ENCODE results near the gene WWC1.

Gene WWC1

DNA sequence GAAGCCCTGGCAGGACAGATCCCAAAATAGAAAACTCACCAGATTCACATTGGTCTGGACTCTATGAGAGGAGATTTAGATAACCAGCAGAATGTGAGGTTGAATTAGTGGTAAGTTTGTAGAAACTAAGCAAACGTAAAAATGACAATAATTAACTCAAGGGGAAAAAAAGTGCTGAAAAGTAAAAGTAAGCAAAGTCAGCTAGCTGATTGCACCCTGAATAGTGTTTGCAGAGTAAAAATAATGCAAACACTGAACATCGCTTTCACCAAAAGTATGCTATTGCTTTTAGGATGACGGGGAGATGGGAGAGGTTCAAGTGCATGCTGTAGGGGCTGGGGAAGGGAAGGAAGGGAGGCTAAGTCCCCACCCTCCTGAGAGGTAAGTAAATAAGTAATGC lies 102.3 kb downstream of the WWC1 start:
- no peaks in the 10 kb centered on the region for H3K79me2 ChIP-seq (ENCODE audit: low read length)
- H3K9me3 ChIP-seq (replicated peaks; ENCODE audit: insufficient read depth, low read length), result no peaks in the 10 kb centered on the region
- H3K27ac ChIP-seq (ENCODE audit: low read length), result no peak overlapping the region
- H3K4me2 ChIP-seq (ENCODE audit: low read depth, low read length), result no peak overlapping the region
- TF ChIP-seq, protein P1, sequence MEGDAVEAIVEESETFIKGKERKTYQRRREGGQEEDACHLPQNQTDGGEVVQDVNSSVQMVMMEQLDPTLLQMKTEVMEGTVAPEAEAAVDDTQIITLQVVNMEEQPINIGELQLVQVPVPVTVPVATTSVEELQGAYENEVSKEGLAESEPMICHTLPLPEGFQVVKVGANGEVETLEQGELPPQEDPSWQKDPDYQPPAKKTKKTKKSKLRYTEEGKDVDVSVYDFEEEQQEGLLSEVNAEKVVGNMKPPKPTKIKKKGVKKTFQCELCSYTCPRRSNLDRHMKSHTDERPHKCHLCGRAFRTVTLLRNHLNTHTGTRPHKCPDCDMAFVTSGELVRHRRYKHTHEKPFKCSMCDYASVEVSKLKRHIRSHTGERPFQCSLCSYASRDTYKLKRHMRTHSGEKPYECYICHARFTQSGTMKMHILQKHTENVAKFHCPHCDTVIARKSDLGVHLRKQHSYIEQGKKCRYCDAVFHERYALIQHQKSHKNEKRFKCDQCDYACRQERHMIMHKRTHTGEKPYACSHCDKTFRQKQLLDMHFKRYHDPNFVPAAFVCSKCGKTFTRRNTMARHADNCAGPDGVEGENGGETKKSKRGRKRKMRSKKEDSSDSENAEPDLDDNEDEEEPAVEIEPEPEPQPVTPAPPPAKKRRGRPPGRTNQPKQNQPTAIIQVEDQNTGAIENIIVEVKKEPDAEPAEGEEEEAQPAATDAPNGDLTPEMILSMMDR (IDR thresholded peaks at IDR 0.05; ENCODE audit: low read length), result no peak
- no peak for TF ChIP-seq EZH2phosphoT487 (IDR thresholded peaks at IDR 0.05; ENCODE audit: low read length)
- no peak for TF ChIP-seq EZH2 (optimal IDR thresholded peaks at IDR 0.05; ENCODE audit: low read depth, low read length)
- H3K9ac ChIP-seq (ENCODE audit: low read length), result no peak overlapping the region
- H3K27me3 ChIP-seq (replicated peaks; ENCODE audit: insufficient read depth, low read length), result no peaks in the 10 kb centered on the region
- no peak overlapping the region for H2AFZ ChIP-seq (ENCODE audit: low read length)
- no peak for DNase-seq
- H3F3A ChIP-seq (ENCODE audit: insufficient read depth, low read length), result no peaks in the 10 kb centered on the region
- no peaks in the 10 kb centered on the region for H3K36me3 ChIP-seq (replicated peaks; ENCODE audit: insufficient read depth, low read length)
- H4K20me1 ChIP-seq (ENCODE audit: insufficient read depth, low read length), result no peaks in the 10 kb centered on the region
- H3K4me3 ChIP-seq (ENCODE audit: low read length), result no peak overlapping the region
- no peaks in the 10 kb centered on the region for H3K9me2 ChIP-seq (replicated peaks; ENCODE audit: insufficient read depth, low read length)
- no peaks in the 10 kb centered on the region for H3K4me1 ChIP-seq (ENCODE audit: low read length)

DNA sequence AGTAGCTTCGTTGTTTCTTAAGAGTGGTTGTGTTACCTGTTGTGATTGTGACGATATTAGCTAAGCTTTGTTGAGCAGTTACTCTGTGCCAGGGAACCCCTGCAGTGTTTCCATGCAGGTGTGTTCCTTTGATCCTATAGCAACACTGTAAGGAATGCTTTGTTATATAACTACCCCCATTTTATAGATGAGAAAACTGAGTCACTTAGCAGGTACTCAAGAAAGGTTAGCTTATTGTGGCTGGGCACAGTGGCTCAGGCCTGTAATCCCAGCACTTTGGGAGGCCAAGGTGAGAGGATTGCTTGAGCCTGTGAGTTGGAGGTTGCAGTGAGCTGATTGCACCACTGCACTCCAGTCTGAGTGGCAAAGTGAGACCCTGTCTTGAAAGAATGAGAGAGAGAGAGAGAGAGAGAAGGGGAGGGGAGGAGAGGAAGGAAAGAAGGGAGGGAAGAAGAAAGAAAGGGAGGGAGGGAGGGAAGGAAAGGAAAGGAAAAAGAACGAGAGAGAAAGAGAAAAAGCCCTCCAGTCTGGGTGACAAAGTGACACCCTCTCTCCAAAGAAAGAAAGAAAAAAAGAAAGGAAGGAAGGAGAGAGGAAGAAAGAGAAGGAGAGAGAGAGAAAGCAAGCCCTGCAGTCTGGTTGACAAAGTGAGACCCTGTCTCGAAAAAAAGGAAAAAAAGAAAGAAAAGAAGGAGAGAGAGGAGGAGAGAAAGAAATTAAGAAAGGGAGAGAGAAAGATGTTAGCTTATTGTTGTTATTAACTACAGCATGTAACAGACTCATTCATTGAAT lies 109.2 kb downstream of the WWC1 start:
- Histone ChIP-seq H4K20me1 (ENCODE audit: insufficient read depth, low read length) (no peaks in the 10 kb centered on the region), H3F3A (ENCODE audit: insufficient read depth, low read length) (no peaks in the 10 kb centered on the region), H3K4me3 (ENCODE audit: low read length) (no peak overlapping the region), H3K36me3 (replicated peaks; ENCODE audit: insufficient read depth, low read length) (no peaks in the 10 kb centered on the region), H2AFZ (ENCODE audit: low read length) (no peak overlapping the region), H3K9me3 (replicated peaks; ENCODE audit: insufficient read depth, low read length) (no peaks in the 10 kb centered on the region), H3K4me1 (ENCODE audit: low read length) (no peaks in the 10 kb centered on the region), H3K27ac (ENCODE audit: low read length) (no peak overlapping the region), H3K9ac (ENCODE audit: low read length) (no peak overlapping the region), H3K27me3 (replicated peaks; ENCODE audit: insufficient read depth, low read length) (no peaks in the 10 kb centered on the region), H3K4me2 (ENCODE audit: low read depth, low read length) (no peak overlapping the region), H3K79me2 (ENCODE audit: low read length) (no peaks in the 10 kb centered on the region), H3K9me2 (replicated peaks; ENCODE audit: insufficient read depth, low read length) (no peaks in the 10 kb centered on the region)
- no peak for DNase-seq
- no peak for TF ChIP-seq EZH2 (optimal IDR thresholded peaks at IDR 0.05; ENCODE audit: low read depth, low read length)

DNA sequence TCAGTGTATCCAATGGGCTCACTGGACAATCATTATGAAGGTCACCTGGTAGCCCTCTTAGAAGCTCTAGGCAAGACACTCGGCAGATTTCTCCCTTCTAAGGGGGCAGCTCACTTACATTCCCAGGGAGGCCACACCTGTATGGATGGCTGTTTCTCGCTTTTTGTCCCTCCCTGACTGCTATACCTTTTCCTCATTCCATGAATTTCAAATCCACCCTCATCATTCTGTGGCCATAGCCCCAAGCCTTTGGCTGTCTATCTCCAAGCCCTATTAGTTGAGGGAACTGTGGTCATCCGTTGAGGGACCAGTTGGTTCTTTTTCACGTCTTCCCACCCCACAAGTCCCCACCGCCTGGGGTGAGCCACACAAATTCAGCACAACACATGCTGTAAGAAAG lies 109.8 kb downstream of the WWC1 start:
- Histone ChIP-seq H3K9me3 (replicated peaks; ENCODE audit: insufficient read depth, low read length) (no peaks in the 10 kb centered on the region), H4K20me1 (ENCODE audit: insufficient read depth, low read length) (no peaks in the 10 kb centered on the region), H3K4me2 (ENCODE audit: low read depth, low read length) (no peak overlapping the region), H3K4me1 (ENCODE audit: low read length) (no peaks in the 10 kb centered on the region), H3F3A (ENCODE audit: insufficient read depth, low read length) (no peaks in the 10 kb centered on the region), H3K36me3 (replicated peaks; ENCODE audit: insufficient read depth, low read length) (no peaks in the 10 kb centered on the region), H3K9ac (ENCODE audit: low read length) (no peak overlapping the region), H3K79me2 (ENCODE audit: low read length) (no peaks in the 10 kb centered on the region), H3K27ac (ENCODE audit: low read length) (no peak overlapping the region), H3K4me3 (ENCODE audit: low read length) (no peak overlapping the region), H3K9me2 (replicated peaks; ENCODE audit: insufficient read depth, low read length) (no peaks in the 10 kb centered on the region), H2AFZ (ENCODE audit: low read length) (no peak overlapping the region), H3K27me3 (replicated peaks; ENCODE audit: insufficient read depth, low read length) (no peaks in the 10 kb centered on the region)
- no peak for DNase-seq
- TF ChIP-seq EZH2phosphoT487 (IDR thresholded peaks at IDR 0.05; ENCODE audit: low read length), result no peak
- TF ChIP-seq, protein P1 (IDR thresholded peaks at IDR 0.05; ENCODE audit: low read length), result no peak
- no peak for TF ChIP-seq EZH2 (optimal IDR thresholded peaks at IDR 0.05; ENCODE audit: low read depth, low read length)

DNA sequence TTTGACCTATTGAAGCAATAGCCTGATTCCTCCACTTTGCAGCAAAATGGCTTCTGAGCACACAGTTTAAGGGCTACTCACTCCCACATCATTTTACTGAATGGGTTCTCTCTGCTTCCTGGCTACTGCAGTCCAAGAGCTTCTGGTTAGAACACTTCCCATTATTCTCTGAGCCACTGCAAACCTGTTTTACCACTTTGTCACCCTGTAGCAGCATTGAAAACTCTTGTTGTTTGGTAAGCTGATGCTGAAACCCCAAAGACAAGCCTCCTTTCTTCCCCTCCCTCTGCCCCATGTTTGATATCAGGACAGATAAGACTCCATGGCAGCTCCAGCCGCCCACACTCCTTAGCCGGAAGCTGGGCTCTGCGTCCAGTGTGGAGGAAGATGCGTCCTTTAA lies 110.4 kb downstream of the WWC1 start:
- no peak overlapping the region for H3K4me3 ChIP-seq (ENCODE audit: low read length)
- no peaks in the 10 kb centered on the region for H3K9me2 ChIP-seq (replicated peaks; ENCODE audit: insufficient read depth, low read length)
- no peaks in the 10 kb centered on the region for H3K9me3 ChIP-seq (replicated peaks; ENCODE audit: insufficient read depth, low read length)
- no peaks in the 10 kb centered on the region for H3K27me3 ChIP-seq (replicated peaks; ENCODE audit: insufficient read depth, low read length)
- H3K4me2 ChIP-seq (ENCODE audit: low read depth, low read length), result no peak overlapping the region
- no peak for TF ChIP-seq EZH2 (optimal IDR thresholded peaks at IDR 0.05; ENCODE audit: low read depth, low read length)
- TF ChIP-seq EZH2phosphoT487 (IDR thresholded peaks at IDR 0.05; ENCODE audit: low read length), result no peak
- TF ChIP-seq, protein P1 (IDR thresholded peaks at IDR 0.05; ENCODE audit: low read length), result no peak
- no peak overlapping the region for H3K27ac ChIP-seq (ENCODE audit: low read length)
- no peaks in the 10 kb centered on the region for H3F3A ChIP-seq (ENCODE audit: insufficient read depth, low read length)
- no peak for DNase-seq
- H3K36me3 ChIP-seq (replicated peaks; ENCODE audit: insufficient read depth, low read length), result no peaks in the 10 kb centered on the region
- H2AFZ ChIP-seq (ENCODE audit: low read length), result no peak overlapping the region
- no peak overlapping the region for H3K9ac ChIP-seq (ENCODE audit: low read length)
- H3K79me2 ChIP-seq (ENCODE audit: low read length), result no peaks in the 10 kb centered on the region
- H4K20me1 ChIP-seq (ENCODE audit: insufficient read depth, low read length), result no peaks in the 10 kb centered on the region
- no peaks in the 10 kb centered on the region for H3K4me1 ChIP-seq (ENCODE audit: low read length)
